ENCODE results near the gene ROBO1.

- TF ChIP-seq CTCF (IDR thresholded peaks at IDR 0.05; ENCODE audit: extremely low read depth in 1 of 2, insufficient read depth in 1 of 2, low read depth in 1 of 2, low read length in 2 of 2): no peak
- TF ChIP-seq EZH2 (IDR thresholded peaks at IDR 0.05; ENCODE audit: borderline replicate concordance, low read depth, low read length, severe bottlenecking): no peak
These were observed 942.0 kb downstream of the ROBO1 start for GRCh38 chr3:78825858-78826215.

Data from endothelial cell of umbilical vein (primary cell).